ENCODE results near the gene CDK4. TPM values are rescaled to one million over a fixed set of nuclear protein-coding genes. Genes with fewer than 3 reads are reported as not detected.

Gene CDK4
- total RNA-seq = 100 to 1,000 TPM in 2 of 5 donors, 10 to 100 TPM in 3; 26.3 to 113 (median 39.1) TPM
- polyA plus RNA-seq = 10 to 100 TPM; 43.7 to 70.7 (median 57.3) TPM
- long read RNA-seq, donor 1, transcript CDK4-201 (8 exons, 2,076 nt) = major isoform, 17 of 19 reads
- long read RNA-seq, donor 1, partial matches to known transcripts = 0 of 19 reads
- long read RNA-seq, donor 1, other reads (novel, unspliced or antisense) = 0 of 19 reads
- long read RNA-seq, donor 2, transcript CDK4-201 (8 exons, 2,076 nt) = major isoform, 29 of 72 reads
- long read RNA-seq, donor 2, partial matches to known transcripts = 19 of 72 reads
- long read RNA-seq, donor 2, other reads (novel, unspliced or antisense) = 23 of 72 reads
- long read RNA-seq, donor 3, transcript CDK4-201 (8 exons, 2,076 nt) = major isoform, 27 of 34 reads
- long read RNA-seq, donor 3, partial matches to known transcripts = 0 of 34 reads
- long read RNA-seq, donor 3, other reads (novel, unspliced or antisense) = 6 of 34 reads
- long read RNA-seq, donor 4, transcript CDK4-201 (8 exons, 2,076 nt) = major isoform, 5 of 5 reads
- long read RNA-seq, donor 4, partial matches to known transcripts = 0 of 5 reads
- long read RNA-seq, donor 4, other reads (novel, unspliced or antisense) = 0 of 5 reads
- long read RNA-seq, donor 5, transcript CDK4-201 (8 exons, 2,076 nt) = major isoform, 44 of 60 reads
- long read RNA-seq, donor 5, partial matches to known transcripts = 0 of 60 reads
- long read RNA-seq, donor 5, other reads (novel, unspliced or antisense) = 15 of 60 reads
- long read RNA-seq, donor 6, transcript CDK4-201 (8 exons, 2,076 nt) = major isoform, 90 of 101 reads
- long read RNA-seq, donor 6, partial matches to known transcripts = 0 of 101 reads
- long read RNA-seq, donor 6, other reads (novel, unspliced or antisense) = 8 of 101 reads
- long read RNA-seq, donor 7, transcript CDK4-201 (8 exons, 2,076 nt) = major isoform, 53 of 54 reads
- long read RNA-seq, donor 7, partial matches to known transcripts = 0 of 54 reads
- long read RNA-seq, donor 7, other reads (novel, unspliced or antisense) = 0 of 54 reads
- long read RNA-seq, donor 8, transcript CDK4-201 (8 exons, 2,076 nt) = major isoform, 38 of 44 reads
- long read RNA-seq, donor 8, partial matches to known transcripts = 0 of 44 reads
- long read RNA-seq, donor 8, other reads (novel, unspliced or antisense) = 5 of 44 reads
- long read RNA-seq, donor 9, transcript CDK4-201 (8 exons, 2,076 nt) = major isoform, 29 of 36 reads
- long read RNA-seq, donor 9, partial matches to known transcripts = 5 of 36 reads
- long read RNA-seq, donor 9, other reads (novel, unspliced or antisense) = 0 of 36 reads
- long read RNA-seq, donor 10, transcript CDK4-201 (8 exons, 2,076 nt) = major isoform, 13 of 15 reads
- long read RNA-seq, donor 10, partial matches to known transcripts = 0 of 15 reads
- long read RNA-seq, donor 10, other reads (novel, unspliced or antisense) = 0 of 15 reads

GRCh38 chr12:57751788-57752667, at the start of gene CDK4:
TSS of gene CDK4 (minus strand) at chr12:57752310. CDS start at chr12:57751717, 593 bp downstream.
- WGBS, 5 donors = 0% methylated on average over 50 to 58 of the region's 58 CpGs
- H3K9me3 ChIP-seq = no peaks in the 10 kb centered on the region
- H3K36me3 ChIP-seq = peaks cover 21 to 40% (median 38%) of the 10 kb centered on the region in 4 donors
- peak; percentile 81 to 97 (median 94) for TF ChIP-seq POLR2AphosphoS5 (IDR thresholded peaks at IDR 0.05)
- TF ChIP-seq CTCF (IDR thresholded peaks at IDR 0.05) = no peak
- peak in 1 of 4 donors; percentile 62 for TF ChIP-seq POLR2A (IDR thresholded peaks at IDR 0.05)
- no peaks in the 10 kb centered on the region for H3K27me3 ChIP-seq
- peak within 1 kb of the TSS; percentile 61 to 81 (median 72) for H3K4me3 ChIP-seq
- intact Hi-C loops (cut with DNase I; ENCODE audit: low total_unique reads) = no loop called here
- peaks cover 27 to 52% (median 47%) of the 10 kb centered on the region in 4 donors for H3K4me1 ChIP-seq
- peak; percentile 98 to 100 for DNase-seq
- H3K27ac ChIP-seq = peak within 1 kb of the TSS; percentile 86 to 91 (median 90)

DNA sequence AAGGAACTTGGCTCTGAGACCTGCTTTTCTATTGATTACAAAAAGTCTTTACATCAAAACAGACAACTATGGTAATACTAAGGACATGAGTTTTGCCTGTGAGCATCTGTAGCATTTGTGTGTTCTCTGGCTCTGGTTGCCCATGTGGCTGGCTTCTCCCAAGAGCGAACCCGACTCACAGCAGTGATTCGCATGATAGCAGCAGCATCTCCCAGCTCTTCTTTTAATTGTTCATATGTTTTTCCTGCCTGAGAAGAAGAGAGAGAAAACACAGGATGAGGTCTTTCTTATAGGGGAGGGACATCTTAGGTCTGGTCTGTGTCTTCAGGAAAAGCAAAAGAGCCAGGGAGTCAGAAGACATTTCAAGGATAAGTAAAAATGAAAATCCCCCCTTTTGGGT, 48.9 kb upstream of the CDK4 start:
- DNase-seq = no peak
- intact Hi-C loops (cut with DNase I; ENCODE audit: low total_unique reads) = no loop called here
- Histone ChIP-seq H3K27me3 (no peaks in the 10 kb centered on the region), H3K27ac (no peak overlapping the region), H3K9me3 (no peaks in the 10 kb centered on the region), H3K4me3 (no peak overlapping the region), H3K36me3 (peaks cover 41 to 99% (median 92%) of the 10 kb centered on the region in 4 donors), H3K4me1 (peaks cover 0 to 8% (median 2%) of the 10 kb centered on the region in 4 donors)
- TF ChIP-seq EP300 (IDR thresholded peaks at IDR 0.05) (no peak), POLR2AphosphoS5 (IDR thresholded peaks at IDR 0.05) (no peak), CTCF (IDR thresholded peaks at IDR 0.05) (no peak), POLR2A (IDR thresholded peaks at IDR 0.05) (no peak)
- 94 to 98% (median 97%) methylated on average over 3 of the region's 3 CpGs for WGBS, 5 donors

- Histone ChIP-seq H3K36me3 (peaks cover 59 to 100% (median 98%) of the 10 kb centered on the region in 4 donors), H3K27me3 (no peaks in the 10 kb centered on the region), H3K9me3 (no peaks in the 10 kb centered on the region), H3K4me1 (no peaks in the 10 kb centered on the region), H3K27ac (no peak overlapping the region), H3K4me3 (no peak overlapping the region)
- intact Hi-C loops (cut with DNase I; ENCODE audit: low total_unique reads) = no loop called here
- no peak for DNase-seq
- 86 to 97% (median 93%) methylated on average over 1 of the region's 1 CpG for WGBS, 5 donors
- TF ChIP-seq POLR2A (IDR thresholded peaks at IDR 0.05) = no peak
- no peak for TF ChIP-seq EP300 (IDR thresholded peaks at IDR 0.05)
- no peak for TF ChIP-seq CTCF (IDR thresholded peaks at IDR 0.05)
- no peak for TF ChIP-seq POLR2AphosphoS5 (IDR thresholded peaks at IDR 0.05)
Observed at GRCh38 chr12:57797933-57798332, 45.8 kb upstream of the CDK4 start.

Data from stomach (tissue), 19 donors.